Measurements from ENCODE around the gene IFT27.

The IFT27 gene

GRCh38 chr22:36713436-36713835 lies 62.5 kb downstream of the IFT27 start:
- DNase-seq (ENCODE audit: low read depth), result no peak
- no peak for TF ChIP-seq CTCF (IDR thresholded peaks at IDR 0.05; ENCODE audit: low read length, missing control alignments)
- H3K4me3 ChIP-seq (replicated peaks; ENCODE audit: low read depth, low read length), result no peak overlapping the region

Measured in fibroblast of pulmonary artery (primary cell).